Activated naive CD4-positive, alpha-beta T cell treated with anti-CD3 and anti-CD28 coated beads, Interleukin-2, amount 50 U/mL, for 72 hours (primary cell): ENCODE data around the gene CHD3. TPM values are rescaled to one million over a fixed set of nuclear protein-coding genes. Genes with fewer than 3 reads are reported as not detected.

ENCODE experiments used
- ATAC-seq, 2 donors: fragments of 150-1000 bp; cut with Tn5 transposase; 2 replicates each; pipeline ENCODE4 v1.10.0; 2021; ENCODE audit warnings: mild to moderate bottlenecking in 2 of 2, moderate library complexity in 2 of 2
- DNase-seq, 2 donors: peaks; one replicate each; pipeline ENCODE4 v3.0.0; 2021 to 2022; ENCODE audit warnings: low spot score in 2 of 2
- H3K27ac Mint-ChIP-seq, 2 donors: one replicate each; pipeline ENCODE4 v1.8.0; 2022; ENCODE audit warnings: mild to moderate bottlenecking in 2 of 2, mixed read lengths in 2 of 2
- H3K36me3 Mint-ChIP-seq, 2 donors: one replicate each; pipeline ENCODE4 v1.8.0; 2022; ENCODE audit warnings: mixed read lengths in 2 of 2
- H3K9me3 Mint-ChIP-seq, 2 donors: one replicate each; pipeline ENCODE4 v1.8.0; 2022; ENCODE audit warnings: mixed read lengths in 2 of 2
- total RNA-seq, 2 donors: library from RNA; stranded (reverse); gene quantifications; one replicate each; pipeline ENCODE4 v1.2.3, GENCODE V29; 2022

Gene CHD3
- total RNA-seq: 100 to 1,000 TPM; 182 to 212 TPM

- DNase-seq (peak; percentile 65 to 68), ATAC-seq (peak; percentile 14 to 36)
- peak within 1 kb of the TSS in 1 of 2 donors; percentile 65 for H3K27ac Mint-ChIP-seq
These were observed at the start of gene CHD3 for GRCh38 chr17:7888184-7888920. TSS of gene CHD3 (plus strand) at chr17:7888789. CDS start at chr17:7889001, 212 bp downstream.

GRCh38 chr17:7839190-7839875 is 49.3 kb upstream of the CHD3 start:
- Mint-ChIP-seq H3K27ac (peak overlapping the region; percentile 93 to 96), H3K9me3 (no peaks in the 10 kb centered on the region), H3K36me3 (peaks cover 9% of the 10 kb centered on the region in 2 donors)
- ATAC-seq (no peak), DNase-seq (no peak)

More at GRCh38 chr17:7888184-7888920, at the start of gene CHD3:
- peaks cover 0 to 20% of the 10 kb centered on the region in 2 donors for H3K36me3 Mint-ChIP-seq
- no peaks in the 10 kb centered on the region for H3K9me3 Mint-ChIP-seq

- H3K36me3 Mint-ChIP-seq: peaks cover 9% of the 10 kb centered on the region in 2 donors
- DNase-seq: no peak
- H3K27ac Mint-ChIP-seq: peak overlapping the region in 1 of 2 donors; percentile 96
- ATAC-seq: no peak
- H3K9me3 Mint-ChIP-seq: no peaks in the 10 kb centered on the region
These were observed 48.7 kb upstream of the CHD3 start for GRCh38 chr17:7839876-7840261.

- DNase-seq: no peak
- Mint-ChIP-seq H3K27ac (peak overlapping the region; percentile 80 to 96), H3K36me3 (peaks cover 9% of the 10 kb centered on the region in 2 donors), H3K9me3 (no peaks in the 10 kb centered on the region)
- no peak for ATAC-seq
These were observed 48.1 kb upstream of the CHD3 start for GRCh38 chr17:7840441-7840840.

GRCh38 chr17:7840875-7841274 is 47.7 kb upstream of the CHD3 start:
- ATAC-seq (no peak), DNase-seq (no peak)
- no peaks in the 10 kb centered on the region for H3K9me3 Mint-ChIP-seq
- H3K36me3 Mint-ChIP-seq: peaks cover 9% of the 10 kb centered on the region in 2 donors
- peak overlapping the region; percentile 80 to 96 for H3K27ac Mint-ChIP-seq

GRCh38 chr17:7841396-7841914 is 47.1 kb upstream of the CHD3 start:
- Mint-ChIP-seq H3K36me3 (peaks cover 9% of the 10 kb centered on the region in 2 donors), H3K9me3 (no peaks in the 10 kb centered on the region), H3K27ac (peak overlapping the region; percentile 80 to 96)
- ATAC-seq (peak; percentile 54 to 66), DNase-seq (peak; percentile 82 to 93)

- peak; percentile 83 to 86 for DNase-seq
- peak; percentile 17 to 29 for ATAC-seq
- Mint-ChIP-seq H3K9me3 (no peaks in the 10 kb centered on the region), H3K27ac (peak overlapping the region; percentile 96 to 99), H3K36me3 (peaks cover 9% of the 10 kb centered on the region in 2 donors)
These were observed 46.6 kb upstream of the CHD3 start for GRCh38 chr17:7841915-7842379.

- Mint-ChIP-seq H3K9me3 (no peaks in the 10 kb centered on the region), H3K27ac (peak overlapping the region; percentile 96 to 99), H3K36me3 (peaks cover 9% of the 10 kb centered on the region in 2 donors)
- ATAC-seq (peak; percentile 57 to 59), DNase-seq (peak; percentile 89 to 96)
These were observed 46.0 kb upstream of the CHD3 start for GRCh38 chr17:7842380-7843256.

GRCh38 chr17:7843257-7843535 is 45.4 kb upstream of the CHD3 start:
- DNase-seq: peak in 1 of 2 donors; percentile 48
- H3K27ac Mint-ChIP-seq: peak overlapping the region; percentile 96 to 99
- H3K36me3 Mint-ChIP-seq: peaks cover 9% of the 10 kb centered on the region in 2 donors
- ATAC-seq: peak in 1 of 2 donors; percentile 0
- H3K9me3 Mint-ChIP-seq: no peaks in the 10 kb centered on the region

- peaks cover 9% of the 10 kb centered on the region in 2 donors for H3K36me3 Mint-ChIP-seq
- ATAC-seq: peak; percentile 4 to 37
- peak; percentile 78 to 85 for DNase-seq
- H3K9me3 Mint-ChIP-seq: no peaks in the 10 kb centered on the region
- peak overlapping the region; percentile 96 to 99 for H3K27ac Mint-ChIP-seq
These were observed 44.9 kb upstream of the CHD3 start for GRCh38 chr17:7843536-7844291.

GRCh38 chr17:7844292-7845154 is 44.1 kb upstream of the CHD3 start:
- peaks cover 9% of the 10 kb centered on the region in 2 donors for H3K36me3 Mint-ChIP-seq
- H3K9me3 Mint-ChIP-seq: no peaks in the 10 kb centered on the region
- peak; percentile 58 to 62 for ATAC-seq
- DNase-seq: peak; percentile 81 to 91
- peak overlapping the region; percentile 96 to 99 for H3K27ac Mint-ChIP-seq

GRCh38 chr17:7845359-7846062 is 43.1 kb upstream of the CHD3 start:
- H3K36me3 Mint-ChIP-seq: peaks cover 7% of the 10 kb centered on the region in 2 donors
- H3K27ac Mint-ChIP-seq: peak overlapping the region; percentile 96 to 99
- ATAC-seq: no peak
- no peaks in the 10 kb centered on the region for H3K9me3 Mint-ChIP-seq
- DNase-seq: no peak

GRCh38 chr17:7846063-7846735 is 42.4 kb upstream of the CHD3 start:
- ATAC-seq (no peak), DNase-seq (no peak)
- Mint-ChIP-seq H3K27ac (peak overlapping the region; percentile 68 to 96), H3K36me3 (peaks cover under 1 to 6% of the 10 kb centered on the region in 2 donors), H3K9me3 (no peaks in the 10 kb centered on the region)
